GM19438 (cell line): ENCODE measurements around the gene PRDX6.
"Not testable (repeated sequence)": the region's sequence is repeated elsewhere in the genome, so short reads cannot be mapped to it uniquely, and the experiment has no call there.

Experiments used
- ATAC-seq: cut with Tn5 transposase; IDR thresholded peaks from one replicate; pipeline ENCODE4 v1.9.1; 2021; ENCODE audit warnings: low read depth; ENCODE audit not compliant: unreplicated experiment

Gene PRDX6, protein sequence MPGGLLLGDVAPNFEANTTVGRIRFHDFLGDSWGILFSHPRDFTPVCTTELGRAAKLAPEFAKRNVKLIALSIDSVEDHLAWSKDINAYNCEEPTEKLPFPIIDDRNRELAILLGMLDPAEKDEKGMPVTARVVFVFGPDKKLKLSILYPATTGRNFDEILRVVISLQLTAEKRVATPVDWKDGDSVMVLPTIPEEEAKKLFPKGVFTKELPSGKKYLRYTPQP

GRCh38 chr1:173477286-173478093 is at the start of gene PRDX6:
Gene PRDX6, plus strand, starts transcription at chr1:173477335. Its CDS starts 63 bp downstream, at chr1:173477398.
- peak; percentile 61 for ATAC-seq

- peak; percentile 69 for ATAC-seq
Measured at GRCh38 chr1:173429471-173430402, 47.4 kb upstream of the PRDX6 start.

- ATAC-seq: no peak
Measured at GRCh38 chr1:173430677-173431303, 46.3 kb upstream of the PRDX6 start.

GRCh38 chr1:173431304-173432045 is 45.7 kb upstream of the PRDX6 start:
- peak; percentile 65 for ATAC-seq

DNA sequence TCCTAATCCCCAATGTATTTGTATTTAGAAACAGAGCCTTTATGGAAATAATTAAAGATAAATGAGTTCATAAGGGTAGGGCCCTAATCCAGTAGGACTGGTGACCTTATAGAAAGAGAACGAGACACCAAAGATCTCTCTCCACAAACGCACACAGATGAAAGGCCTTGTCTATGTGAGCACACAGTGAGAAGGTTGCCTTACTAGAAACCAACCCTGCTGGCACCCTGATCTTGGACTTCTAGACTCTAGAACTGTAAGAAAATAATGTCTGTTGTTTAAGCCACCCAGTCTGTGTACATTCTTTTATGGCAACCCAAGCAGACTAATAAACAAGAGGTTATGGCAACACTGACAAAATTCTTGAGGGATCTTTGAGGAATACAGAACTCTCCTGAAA is 44.8 kb upstream of the PRDX6 start:
- no peak for ATAC-seq

GRCh38 chr1:173433751-173434326 is 43.3 kb upstream of the PRDX6 start:
- ATAC-seq: no peak

GRCh38 chr1:173436841-173437428 is 40.2 kb upstream of the PRDX6 start:
- ATAC-seq: no peak

- no peak for ATAC-seq
Measured at GRCh38 chr1:173438675-173439074, 38.5 kb upstream of the PRDX6 start.

GRCh38 chr1:173440430-173440829 is 36.7 kb upstream of the PRDX6 start:
- no peak for ATAC-seq

- no peak for ATAC-seq
Measured at GRCh38 chr1:173444757-173445156, 32.4 kb upstream of the PRDX6 start.

- ATAC-seq: no peak
Measured at GRCh38 chr1:173445164-173445563, 32.0 kb upstream of the PRDX6 start.

GRCh38 chr1:173445656-173446055 is 31.5 kb upstream of the PRDX6 start:
- ATAC-seq: no peak

DNA sequence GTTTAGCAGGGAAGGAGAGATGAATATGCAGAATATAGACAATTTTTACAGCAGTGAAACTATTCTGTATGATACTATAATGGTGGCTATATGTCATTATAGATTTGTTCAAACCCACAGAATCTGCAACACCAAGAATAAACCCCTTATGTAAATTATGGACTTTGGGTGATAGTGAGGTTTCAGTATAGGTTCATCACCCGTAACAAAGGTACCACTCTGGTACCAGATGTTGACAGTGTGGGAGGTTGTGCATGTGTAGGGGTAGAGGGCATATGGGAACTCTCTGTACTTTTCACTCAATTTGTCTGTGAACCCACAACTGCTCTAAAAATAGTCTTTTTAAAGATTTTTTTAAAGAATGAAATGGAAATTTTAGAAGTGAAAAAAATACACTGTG is 29.9 kb upstream of the PRDX6 start:
- no peak for ATAC-seq

DNA sequence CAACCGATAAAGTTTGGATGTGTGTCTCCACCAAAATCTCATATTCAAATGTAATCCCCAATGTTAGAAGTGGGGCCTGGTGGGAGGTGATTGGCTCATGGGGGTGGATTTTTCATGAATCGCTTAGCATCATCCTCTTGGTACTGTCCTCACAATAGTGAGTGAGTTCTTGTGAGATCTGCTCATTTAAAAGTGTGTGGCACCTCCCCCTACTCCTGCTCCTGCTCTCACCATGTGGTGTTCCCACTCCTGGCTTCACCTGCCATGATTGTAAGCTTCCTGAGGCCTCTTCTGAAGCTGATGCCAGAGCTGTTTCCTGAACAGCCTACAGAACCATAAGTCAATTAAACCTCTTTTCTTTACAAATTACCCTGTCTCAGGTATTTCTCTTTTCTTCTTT is 28.2 kb upstream of the PRDX6 start:
- no peak for ATAC-seq

DNA sequence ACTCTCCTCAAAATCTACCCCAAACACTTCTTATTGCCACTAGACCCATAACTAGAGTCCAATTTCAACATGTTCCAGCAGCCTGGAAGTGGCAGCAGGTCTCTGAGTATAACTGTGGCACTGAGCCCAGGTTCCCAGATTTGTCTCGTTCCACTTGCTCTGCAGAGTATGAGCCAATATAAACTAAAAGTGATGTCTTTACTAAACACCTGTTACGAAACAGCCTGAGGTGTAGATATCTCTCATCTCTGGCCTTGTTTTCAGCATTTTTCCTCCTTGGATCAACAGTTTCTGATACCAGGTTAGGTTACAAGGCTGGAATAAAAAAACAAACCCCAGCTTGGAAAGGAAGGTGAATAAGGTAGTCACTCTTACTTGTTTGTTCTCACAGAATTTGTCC is 25.2 kb upstream of the PRDX6 start:
- no peak for ATAC-seq

DNA sequence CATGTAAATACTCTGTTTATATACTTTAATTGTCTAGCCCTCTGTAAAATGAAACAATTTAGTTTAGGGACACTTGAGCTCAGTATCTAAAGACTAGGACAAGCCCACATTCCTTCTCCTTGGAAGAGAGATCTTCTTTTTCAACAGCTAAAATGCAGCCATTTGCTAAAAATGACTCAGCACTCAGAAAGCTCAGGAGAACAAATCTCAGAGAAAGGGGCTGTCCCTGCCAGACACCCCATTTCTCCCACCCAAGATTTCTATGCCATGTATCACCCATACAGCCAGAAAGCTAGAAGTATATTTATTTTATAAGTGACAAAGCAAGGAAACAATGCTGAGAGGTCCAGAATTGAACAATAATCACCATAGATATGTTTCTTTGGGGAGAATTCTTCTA is 23.2 kb upstream of the PRDX6 start:
- no peak for ATAC-seq

- ATAC-seq: no peak
Measured at GRCh38 chr1:173454966-173455524, 22.1 kb upstream of the PRDX6 start.

DNA sequence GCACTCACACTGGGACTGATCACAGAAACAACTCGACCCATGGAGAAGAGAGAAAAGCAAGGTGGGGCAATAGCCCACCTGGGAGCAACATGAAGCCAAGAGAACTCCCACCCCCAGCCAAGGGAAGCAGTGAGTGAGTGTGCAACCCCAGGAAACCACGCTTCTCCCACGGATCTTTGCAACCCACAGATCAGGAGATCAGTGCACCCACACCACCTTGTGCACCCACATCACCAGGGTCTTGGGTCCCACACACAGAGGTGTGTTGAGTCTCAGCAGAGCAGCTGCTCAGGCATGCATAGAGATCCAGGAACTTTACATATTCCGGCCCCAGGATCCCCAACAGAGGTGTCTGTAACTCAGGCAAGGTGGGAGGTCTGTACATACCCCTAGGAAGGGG is 17.2 kb upstream of the PRDX6 start:
- ATAC-seq: no peak

DNA sequence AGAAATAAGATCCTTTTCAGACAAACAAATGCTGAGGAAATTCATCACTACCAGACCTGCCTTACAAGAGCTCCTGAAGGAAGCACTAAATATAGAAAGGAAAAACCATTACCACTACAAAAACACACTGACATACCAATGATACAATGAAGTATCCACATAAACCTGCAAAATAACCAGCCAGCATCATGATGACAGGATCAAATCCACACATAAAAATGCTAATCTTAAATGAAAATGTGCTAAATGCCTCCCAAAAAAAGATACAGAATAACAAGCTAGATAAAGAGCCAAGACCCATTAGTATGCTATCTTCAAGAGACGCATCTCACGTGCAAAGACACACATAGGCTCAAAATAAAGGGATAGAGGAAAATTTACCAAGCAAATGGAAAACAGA is 14.5 kb upstream of the PRDX6 start:
- not testable (repeated sequence) for ATAC-seq
